RWPE2 (cell line): ENCODE data around the gene C8A.

Experiments used
- ATAC-seq: fragments of 200-7000 bp; cut with Tn5 transposase; 3 replicates; pipeline ENCODE4 v1.9.1; 2021; ENCODE audit warnings: low read depth
- DNase-seq: peaks from one replicate; pipeline ENCODE4 v3.0.0-alpha.2; 2020; ENCODE audit warnings: low spot score
- H3K27ac ChIP-seq: fragments of 450-650 bp; 2 replicates; pipeline ENCODE4 v1.5.1; 2017; ENCODE audit warnings: mild to moderate bottlenecking; ENCODE audit not compliant: poor library complexity, severe bottlenecking
- H3K27me3 ChIP-seq: fragments of 250-450 bp; sonication (Bioruptor Pico); 2 replicates; pipeline ENCODE4 v1.5.1; 2021; ENCODE audit warnings: mild to moderate bottlenecking, moderate library complexity; ENCODE audit not compliant: insufficient read depth, poor library complexity, severe bottlenecking
- H3K36me3 ChIP-seq: fragments of 250-450 bp; sonication (Bioruptor Pico); 2 replicates; pipeline ENCODE4 v1.5.1; 2020; ENCODE audit warnings: low read depth, mild to moderate bottlenecking, moderate library complexity
- H3K4me1 ChIP-seq: fragments of 250-450 bp; sonication (Bioruptor Pico); 2 replicates; pipeline ENCODE4 v1.5.1; 2021; ENCODE audit warnings: mild to moderate bottlenecking, moderate library complexity; ENCODE audit not compliant: insufficient read depth, poor library complexity, severe bottlenecking
- H3K4me3 ChIP-seq: fragments of 250-450 bp; sonication (Bioruptor Pico); 2 replicates; pipeline ENCODE4 v1.5.1; 2021; ENCODE audit warnings: mild to moderate bottlenecking, moderate library complexity; ENCODE audit not compliant: severe bottlenecking
- H3K9me3 ChIP-seq: fragments of 250-450 bp; sonication (Bioruptor Pico); 2 replicates; pipeline ENCODE4 v1.5.1; 2021; ENCODE audit warnings: mild to moderate bottlenecking, moderate library complexity; ENCODE audit not compliant: severe bottlenecking
- CTCF ChIP-seq: fragments of 450-650 bp; IDR thresholded peaks from one replicate; pipeline ENCODE4 v1.5.1; 2017; ENCODE audit warnings: mild to moderate bottlenecking, moderate library complexity; ENCODE audit not compliant: poor library complexity, severe bottlenecking

C8A gene

DNA sequence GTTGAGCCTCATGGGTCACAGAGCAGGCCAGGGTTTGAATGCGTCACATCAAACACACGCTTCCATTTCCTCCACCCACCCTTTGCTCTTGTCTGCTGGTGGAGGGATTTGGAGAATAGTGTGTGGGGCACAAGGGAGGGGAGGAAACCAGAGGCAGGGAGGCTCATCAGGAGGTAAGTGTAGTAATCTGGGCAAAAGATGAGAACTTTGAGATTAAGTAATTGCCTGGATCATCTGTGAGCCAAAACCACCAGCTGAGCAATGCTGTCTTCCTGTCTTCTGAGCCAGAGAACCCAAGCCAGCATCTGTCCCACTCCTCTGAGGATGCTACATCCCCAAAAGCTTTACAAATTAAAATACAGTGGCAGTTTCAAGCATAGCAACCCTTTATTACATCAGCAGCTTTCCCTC lies 66.0 kb downstream of the C8A start:
- DNase-seq: no peak
- H3K27ac ChIP-seq: no peak overlapping the region
- TF ChIP-seq CTCF: no peak
- H3K4me1 ChIP-seq: no peaks in the 10 kb centered on the region
- ATAC-seq: no peak
- no peaks in the 10 kb centered on the region for H3K36me3 ChIP-seq
- no peaks in the 10 kb centered on the region for H3K27me3 ChIP-seq
- no peaks in the 10 kb centered on the region for H3K9me3 ChIP-seq
- no peak overlapping the region for H3K4me3 ChIP-seq

DNA sequence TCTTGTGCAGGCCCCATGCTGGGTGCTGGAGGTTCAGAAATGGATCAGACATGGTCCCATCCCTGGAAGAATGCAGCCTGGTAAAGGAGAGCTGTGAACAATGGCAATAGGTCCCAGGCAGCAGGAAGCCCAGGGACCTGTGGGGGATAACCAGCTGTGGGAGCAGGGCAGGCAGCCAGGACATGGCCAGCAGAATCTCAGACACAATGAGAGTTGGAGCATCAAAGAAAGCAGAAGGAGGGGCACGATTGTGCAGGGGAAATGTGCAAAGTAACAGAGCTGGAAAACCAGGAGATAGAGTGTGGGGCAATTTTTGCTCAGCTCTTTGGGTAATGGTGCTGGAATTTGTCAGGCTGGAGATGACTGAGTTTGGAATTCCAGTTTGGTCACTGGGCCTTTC lies 66.9 kb downstream of the C8A start:
- DNase-seq (no peak), ATAC-seq (no peak)
- Histone ChIP-seq H3K36me3 (no peaks in the 10 kb centered on the region), H3K27me3 (no peaks in the 10 kb centered on the region), H3K27ac (no peak overlapping the region), H3K4me3 (no peak overlapping the region), H3K9me3 (no peaks in the 10 kb centered on the region), H3K4me1 (no peaks in the 10 kb centered on the region)
- no peak for TF ChIP-seq CTCF

- H3K9me3 ChIP-seq: no peaks in the 10 kb centered on the region
- no peaks in the 10 kb centered on the region for H3K27me3 ChIP-seq
- H3K4me3 ChIP-seq: no peak overlapping the region
- no peaks in the 10 kb centered on the region for H3K36me3 ChIP-seq
- no peaks in the 10 kb centered on the region for H3K4me1 ChIP-seq
- DNase-seq (no peak), ATAC-seq (no peak)
- TF ChIP-seq CTCF: no peak
- no peak overlapping the region for H3K27ac ChIP-seq
Measured at GRCh38 chr1:56922070-56922469, 67.5 kb downstream of the C8A start.

GRCh38 chr1:56922507-56922906 lies 67.9 kb downstream of the C8A start:
- H3K4me1 ChIP-seq: no peaks in the 10 kb centered on the region
- no peaks in the 10 kb centered on the region for H3K27me3 ChIP-seq
- DNase-seq (no peak), ATAC-seq (no peak)
- H3K36me3 ChIP-seq: no peaks in the 10 kb centered on the region
- H3K9me3 ChIP-seq: no peaks in the 10 kb centered on the region
- TF ChIP-seq CTCF: no peak
- no peak overlapping the region for H3K27ac ChIP-seq
- no peak overlapping the region for H3K4me3 ChIP-seq

GRCh38 chr1:56923201-56923600 lies 68.6 kb downstream of the C8A start:
- Histone ChIP-seq H3K4me1 (no peaks in the 10 kb centered on the region), H3K9me3 (no peaks in the 10 kb centered on the region), H3K4me3 (no peak overlapping the region), H3K27me3 (no peaks in the 10 kb centered on the region), H3K27ac (no peak overlapping the region), H3K36me3 (no peaks in the 10 kb centered on the region)
- DNase-seq (no peak), ATAC-seq (no peak)
- TF ChIP-seq CTCF: no peak
